Activated CD8-positive, alpha-beta memory T cell treated with anti-CD3 and anti-CD28 coated beads, Interleukin-2, amount 10 ng/mL, durations not matched to agents 7 days and 5 days (primary cell): ENCODE results near the gene SMG6. TPM values are rescaled to one million over a fixed set of nuclear protein-coding genes. Genes with fewer than 3 reads are reported as not detected.

ENCODE experiments used
- ATAC-seq: fragments of 150-1000 bp; cut with Tn5 transposase; one replicate; pipeline ENCODE4 v1.10.0; 2021; ENCODE audit warnings: moderate library complexity
- CTCF ChIA-PET: fragments of 350-600 bp; sonication (Branson Sonifier 250); formaldehyde crosslinking; loops from one replicate; lab custom pipeline; 2021; ENCODE audit warnings: antibody characterized with exemption; lab: Charles Lee
- DNase-seq: peaks from one replicate; pipeline ENCODE4 v3.0.0-alpha.2; 2020
- H3K27ac Mint-ChIP-seq: one replicate; pipeline ENCODE4 v1.8.0; 2021; ENCODE audit warnings: mild to moderate bottlenecking, mixed read lengths
- H3K27me3 Mint-ChIP-seq: one replicate; pipeline ENCODE4 v1.8.0; 2021; ENCODE audit warnings: mixed read lengths
- H3K36me3 Mint-ChIP-seq: one replicate; pipeline ENCODE4 v1.8.0; 2021; ENCODE audit warnings: mild to moderate bottlenecking, mixed read lengths
- H3K4me1 Mint-ChIP-seq: one replicate; pipeline ENCODE4 v1.8.0; 2021; ENCODE audit warnings: mixed read lengths
- H3K4me3 Mint-ChIP-seq: one replicate; pipeline ENCODE4 v1.8.0; 2021; ENCODE audit warnings: mild to moderate bottlenecking, moderate library complexity, mixed read lengths
- H3K9me3 Mint-ChIP-seq: one replicate; pipeline ENCODE4 v1.8.0; 2022; ENCODE audit warnings: low read depth, mixed read lengths
- total RNA-seq, 2 experiments: library from RNA; stranded (reverse); gene quantifications; one replicate each; pipeline ENCODE4 v1.2.3, GENCODE V29; 2021

Gene SMG6
- total RNA-seq, 2 experiments from 2014 or later, result 46.7 to 60.9 TPM

DNA sequence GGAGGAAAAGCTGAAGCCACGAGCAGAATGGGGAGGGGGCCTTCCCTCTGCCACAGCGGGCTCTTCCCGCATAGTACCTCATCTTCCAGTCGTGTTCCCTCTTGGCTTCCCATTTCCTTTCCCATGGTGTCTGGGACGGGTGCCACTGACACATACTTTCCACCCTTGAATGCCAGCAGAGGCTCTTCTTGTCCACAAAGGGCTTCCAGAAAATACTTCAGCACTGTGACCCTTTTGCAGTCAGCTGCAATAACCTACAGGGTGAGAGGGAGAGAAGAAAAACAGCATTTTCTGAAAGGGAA lies 218.0 kb downstream of the SMG6 start:
- ATAC-seq (no peak), DNase-seq (no peak)
- peaks cover 12% of the 10 kb centered on the region for H3K36me3 Mint-ChIP-seq
- H3K27ac Mint-ChIP-seq, result peak overlapping the region; percentile 63
- H3K4me1 Mint-ChIP-seq, result peaks cover 94% of the 10 kb centered on the region
- no peaks in the 10 kb centered on the region for H3K9me3 Mint-ChIP-seq
- CTCF ChIA-PET, result interaction anchor here (0.8 to 12.2 kb wide), 6 partner anchors 18 to 181 kb away, joined by 3 to 198 read pairs (median 6); partner anchors contain the start of gene HIC1
- H3K4me3 Mint-ChIP-seq, result no peak overlapping the region
- no peaks in the 10 kb centered on the region for H3K27me3 Mint-ChIP-seq

- DNase-seq (no peak), ATAC-seq (no peak)
- CTCF ChIA-PET, result interaction anchor here (0.9 to 12.2 kb wide), 5 partner anchors 17 to 160 kb away, joined by 3 to 198 read pairs (median 22); partner anchors contain the start of gene HIC1
- Mint-ChIP-seq H3K9me3 (no peaks in the 10 kb centered on the region), H3K27ac (peak overlapping the region; percentile 9), H3K36me3 (peaks cover 14% of the 10 kb centered on the region), H3K27me3 (no peaks in the 10 kb centered on the region), H3K4me3 (no peak overlapping the region), H3K4me1 (peaks cover 89% of the 10 kb centered on the region)
Observed at GRCh38 chr17:2084766-2085647, 218.6 kb downstream of the SMG6 start.

DNA sequence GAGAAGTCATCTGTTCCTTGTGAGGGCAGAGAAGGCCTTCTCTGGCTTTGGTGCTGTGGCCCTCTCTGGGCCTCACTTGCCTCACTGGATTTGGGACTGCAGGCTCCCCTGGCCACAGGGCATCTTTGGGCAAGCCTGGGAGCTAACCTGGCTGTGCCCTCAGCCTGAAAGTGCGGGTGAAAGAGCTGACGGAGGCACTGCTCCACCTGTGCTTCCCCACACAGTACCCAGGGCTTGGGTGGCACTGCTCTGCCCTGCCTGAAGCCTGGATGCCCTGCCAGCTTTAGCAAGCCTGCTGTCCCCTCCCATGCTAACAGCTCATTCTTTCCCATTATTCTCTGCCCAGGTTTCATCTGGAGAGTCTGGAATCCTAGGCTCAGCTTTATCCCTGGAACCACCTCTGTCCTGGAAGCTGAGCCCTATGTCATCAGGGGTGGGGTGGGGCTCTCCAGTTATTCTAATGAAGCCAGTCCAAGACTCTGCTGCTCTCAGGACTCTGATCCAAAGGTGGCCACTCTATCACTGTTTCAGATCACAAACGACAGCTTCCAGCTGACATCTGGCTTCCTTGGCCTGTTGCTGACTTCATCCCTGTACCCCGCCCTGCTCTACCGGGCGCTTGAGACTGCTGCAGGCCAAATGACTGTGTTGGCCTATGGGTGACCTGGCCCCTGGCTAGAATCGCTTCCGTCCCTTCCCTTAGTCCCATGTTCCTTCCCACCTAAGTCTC lies 219.4 kb downstream of the SMG6 start:
- peaks cover 86% of the 10 kb centered on the region for H3K4me1 Mint-ChIP-seq
- H3K4me3 Mint-ChIP-seq, result no peak overlapping the region
- CTCF ChIA-PET, result interaction anchor here (3.8 to 12.2 kb wide), 3 partner anchors 16 to 161 kb away, joined by 22 to 198 read pairs (median 96); partner anchors contain the start of gene HIC1
- H3K27ac Mint-ChIP-seq, result peak overlapping the region; percentile 64
- no peaks in the 10 kb centered on the region for H3K9me3 Mint-ChIP-seq
- H3K36me3 Mint-ChIP-seq, result peaks cover 16% of the 10 kb centered on the region
- ATAC-seq (no peak), DNase-seq (no peak)
- H3K27me3 Mint-ChIP-seq, result no peaks in the 10 kb centered on the region

DNA sequence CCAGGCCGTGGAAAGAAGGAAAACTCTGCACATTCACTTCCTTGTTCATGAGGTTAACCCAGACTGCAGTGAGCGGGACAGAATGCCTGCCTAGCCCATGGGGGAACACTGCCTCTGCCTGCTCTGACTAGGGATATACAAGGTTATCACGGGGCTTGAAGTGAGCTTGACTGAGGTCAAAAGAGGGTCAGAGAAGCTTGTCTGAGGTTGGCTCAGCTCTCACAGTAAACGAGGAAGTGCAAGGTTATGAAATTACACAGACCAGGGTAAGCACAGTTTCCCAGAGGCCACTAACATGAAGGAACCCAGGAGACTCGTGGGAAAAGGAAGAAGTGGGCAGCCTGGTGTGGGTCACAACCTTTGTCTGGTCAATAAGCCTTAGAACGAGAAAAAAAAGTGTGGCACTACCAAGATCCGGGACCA lies 220.0 kb downstream of the SMG6 start:
- Mint-ChIP-seq H3K27ac (peak overlapping the region; percentile 64), H3K27me3 (no peaks in the 10 kb centered on the region), H3K36me3 (peaks cover 19% of the 10 kb centered on the region), H3K4me3 (no peak overlapping the region), H3K9me3 (no peaks in the 10 kb centered on the region), H3K4me1 (peaks cover 81% of the 10 kb centered on the region)
- peak; percentile 37 for ATAC-seq
- CTCF ChIA-PET, result interaction anchor here (1.8 to 12.2 kb wide), 5 partner anchors 16 to 176 kb away, joined by 6 to 198 read pairs (median 22); partner anchors contain the start of gene HIC1
- peak; percentile 63 for DNase-seq

GRCh38 chr17:2082003-2082781 lies 221.4 kb downstream of the SMG6 start:
- Mint-ChIP-seq H3K27ac (peak overlapping the region; percentile 77), H3K4me1 (peaks cover 69% of the 10 kb centered on the region), H3K4me3 (peak overlapping the region; percentile 2), H3K9me3 (no peaks in the 10 kb centered on the region), H3K27me3 (no peaks in the 10 kb centered on the region), H3K36me3 (peaks cover 25% of the 10 kb centered on the region)
- ATAC-seq, result peak; percentile 9
- CTCF ChIA-PET, result interaction anchor here (0.7 to 12.2 kb wide), 10 partner anchors 8 to 201 kb away, joined by 3 to 198 read pairs (median 6); partner anchors contain the start of gene HIC1
- no peak for DNase-seq

GRCh38 chr17:2081564-2081963 lies 222.0 kb downstream of the SMG6 start:
- H3K27me3 Mint-ChIP-seq, result no peaks in the 10 kb centered on the region
- H3K4me1 Mint-ChIP-seq, result peaks cover 63% of the 10 kb centered on the region
- peak; percentile 71 for ATAC-seq
- H3K4me3 Mint-ChIP-seq, result peak overlapping the region; percentile 2
- no peaks in the 10 kb centered on the region for H3K9me3 Mint-ChIP-seq
- H3K36me3 Mint-ChIP-seq, result peaks cover 28% of the 10 kb centered on the region
- peak overlapping the region; percentile 77 for H3K27ac Mint-ChIP-seq
- peak; percentile 76 for DNase-seq
- CTCF ChIA-PET, result interaction anchor here (0.7 to 12.2 kb wide), 9 partner anchors 9 to 202 kb away, joined by 3 to 198 read pairs (median 6); partner anchors contain the start of gene HIC1

DNA sequence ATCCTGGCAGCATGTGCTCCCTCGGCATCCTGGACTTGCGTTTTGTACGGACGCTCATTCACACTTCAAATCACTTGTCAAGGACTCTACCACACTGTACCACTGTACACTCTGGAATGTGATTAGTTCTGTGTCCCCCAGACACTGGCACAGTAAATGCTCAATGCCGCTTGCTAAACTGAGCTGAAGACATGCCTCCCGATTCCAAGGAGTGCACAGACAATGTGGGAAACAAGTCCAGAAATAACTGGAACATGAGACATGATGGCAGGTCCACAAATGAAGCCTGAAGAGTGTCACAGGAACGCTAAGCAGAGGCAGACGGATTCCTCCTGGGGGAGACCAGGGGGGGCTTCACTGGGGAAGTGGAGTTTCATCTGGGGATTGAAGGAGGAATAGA lies 226.5 kb downstream of the SMG6 start:
- CTCF ChIA-PET, result interaction anchor here (1.2 to 2.1 kb wide), 4 partner anchors 11 to 23 kb away, joined by 3 to 7 read pairs (median 4); no protein-coding TSS in a partner anchor
- H3K36me3 Mint-ChIP-seq, result peaks cover 34% of the 10 kb centered on the region

DNA sequence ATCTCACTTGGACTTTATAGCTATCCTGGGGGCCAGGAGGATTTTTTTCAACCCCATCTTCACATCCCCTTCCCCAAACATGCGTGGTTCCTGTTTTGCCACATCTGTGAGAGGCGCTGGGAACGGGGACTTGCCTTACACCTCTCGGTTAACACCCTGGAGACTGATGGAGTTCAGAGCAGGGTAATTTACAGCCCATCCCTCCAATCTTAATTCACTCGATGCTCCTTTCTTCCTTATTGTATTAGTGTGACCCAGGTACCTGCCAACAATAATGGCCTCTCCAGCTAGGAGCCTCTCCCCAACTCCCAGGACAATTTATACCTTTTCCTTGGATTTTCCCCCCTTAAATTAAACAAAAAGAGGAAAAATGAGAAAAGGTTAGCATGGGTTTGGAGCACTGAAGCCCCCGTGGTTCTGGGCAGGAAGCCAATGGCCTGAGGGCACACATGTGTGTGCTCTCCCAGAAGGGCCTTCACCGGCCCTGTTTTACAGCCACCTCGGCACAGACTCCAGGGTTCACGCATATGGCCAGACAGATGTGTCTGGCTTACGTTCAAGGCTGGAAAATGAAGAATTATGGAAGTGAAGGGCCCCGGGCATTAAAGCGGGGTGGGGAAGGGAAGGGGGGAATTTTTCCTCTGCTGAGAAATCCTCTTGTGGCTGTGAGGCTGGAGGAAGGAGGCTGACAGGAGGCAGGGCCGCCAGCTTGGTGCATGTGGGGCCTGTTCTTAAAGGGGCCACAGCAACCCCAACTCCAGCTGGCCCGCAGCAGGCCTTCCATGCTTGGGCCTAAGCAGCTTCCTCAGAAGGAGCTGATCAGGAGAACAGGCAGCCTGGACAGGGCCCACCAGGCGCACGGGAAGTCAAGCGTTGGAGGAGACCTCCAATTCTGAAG lies 227.2 kb downstream of the SMG6 start:
- CTCF ChIA-PET, result interaction anchor here (0.6 to 2.1 kb wide), 8 partner anchors 11 to 404 kb away, joined by 3 to 7 read pairs (median 3); no protein-coding TSS in a partner anchor
- DNase-seq (no peak), ATAC-seq (no peak)
- H3K4me1 Mint-ChIP-seq, result peaks cover 52% of the 10 kb centered on the region
- no peaks in the 10 kb centered on the region for H3K27me3 Mint-ChIP-seq
- no peaks in the 10 kb centered on the region for H3K9me3 Mint-ChIP-seq
- H3K4me3 Mint-ChIP-seq, result no peak overlapping the region
- H3K36me3 Mint-ChIP-seq, result peaks cover 39% of the 10 kb centered on the region
- H3K27ac Mint-ChIP-seq, result no peak overlapping the region

More for the DNA sequence above, 226.5 kb downstream of the SMG6 start:
- Mint-ChIP-seq H3K4me1 (peaks cover 52% of the 10 kb centered on the region), H3K4me3 (no peak overlapping the region), H3K9me3 (no peaks in the 10 kb centered on the region), H3K27ac (no peak overlapping the region), H3K27me3 (no peaks in the 10 kb centered on the region)
- no peak for DNase-seq
- no peak for ATAC-seq

DNA sequence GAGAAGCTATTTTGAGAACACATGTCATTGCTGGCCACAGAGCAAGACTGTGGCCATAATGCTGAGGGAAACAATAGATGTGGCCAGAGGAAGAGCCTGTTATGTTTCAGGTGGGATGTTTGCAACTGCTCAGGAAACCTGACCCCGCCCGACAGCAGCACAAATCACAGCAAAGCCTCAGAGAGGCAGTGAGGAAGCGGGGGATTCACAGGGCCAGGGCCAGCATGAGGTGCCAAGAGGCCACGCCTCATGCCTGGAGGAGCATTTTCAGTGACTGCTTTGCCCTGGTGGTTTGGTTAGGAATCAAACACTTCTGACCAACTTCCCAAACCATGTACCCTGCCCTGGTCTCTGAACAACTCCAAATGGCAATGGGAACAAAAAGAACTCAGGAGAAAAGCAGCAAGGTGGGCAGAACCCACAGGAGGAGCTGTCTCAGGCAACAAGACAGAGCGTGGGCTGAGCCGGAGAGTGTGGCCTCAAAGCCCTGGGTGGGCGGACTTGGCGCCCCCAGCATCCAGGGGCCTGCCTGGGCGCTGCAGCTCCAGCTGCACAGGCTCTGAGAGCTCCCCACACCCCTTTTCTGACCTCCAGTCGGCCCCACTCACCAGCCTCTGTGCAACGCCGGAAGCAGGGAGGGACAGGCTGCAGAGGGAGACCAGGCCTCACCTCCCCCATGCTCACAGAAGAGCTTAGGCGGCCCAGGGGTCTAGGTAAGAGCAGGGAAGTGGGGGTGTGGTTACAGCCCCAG lies 228.1 kb downstream of the SMG6 start:
- ATAC-seq, result peak; percentile 37
- peaks cover 55% of the 10 kb centered on the region for H3K4me1 Mint-ChIP-seq
- H3K27me3 Mint-ChIP-seq, result no peaks in the 10 kb centered on the region
- no peak for DNase-seq
- H3K27ac Mint-ChIP-seq, result peak overlapping the region; percentile 56
- no peak overlapping the region for H3K4me3 Mint-ChIP-seq
- H3K9me3 Mint-ChIP-seq, result no peaks in the 10 kb centered on the region
- peaks cover 45% of the 10 kb centered on the region for H3K36me3 Mint-ChIP-seq
- CTCF ChIA-PET, result interaction anchor here (0.6 to 2.1 kb wide), 9 partner anchors 12 to 404 kb away, joined by 3 to 7 read pairs (median 3); no protein-coding TSS in a partner anchor

DNA sequence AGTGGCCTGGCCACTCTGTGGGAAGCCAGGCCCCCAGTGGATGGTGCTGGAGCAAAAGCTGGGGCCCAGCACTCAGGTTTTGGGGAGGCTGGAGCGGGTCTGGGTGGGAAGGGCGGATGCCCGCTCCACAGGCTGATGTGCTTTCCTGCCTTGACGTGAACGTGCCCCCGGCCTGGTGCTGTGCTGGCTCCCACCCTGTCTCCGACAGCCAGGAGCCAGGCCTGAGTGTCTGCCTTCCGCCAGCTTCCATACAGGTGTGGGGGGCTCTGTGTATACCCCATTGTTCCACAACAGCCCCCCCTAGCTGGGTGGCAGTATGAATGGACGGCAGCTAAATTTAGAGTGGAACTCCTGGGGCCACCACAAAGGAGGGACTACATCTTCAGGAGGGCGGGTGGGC lies 228.7 kb downstream of the SMG6 start:
- no peaks in the 10 kb centered on the region for H3K27me3 Mint-ChIP-seq
- ATAC-seq (no peak), DNase-seq (no peak)
- H3K4me3 Mint-ChIP-seq, result no peak overlapping the region
- no peak overlapping the region for H3K27ac Mint-ChIP-seq
- H3K4me1 Mint-ChIP-seq, result peaks cover 60% of the 10 kb centered on the region
- H3K36me3 Mint-ChIP-seq, result peaks cover 44% of the 10 kb centered on the region
- no peaks in the 10 kb centered on the region for H3K9me3 Mint-ChIP-seq
- CTCF ChIA-PET, result interaction anchor here (0.8 to 1.5 kb wide), 6 partner anchors 16 to 170 kb away, joined by 3 to 4 read pairs (median 3); no protein-coding TSS in a partner anchor
